Measurements from ENCODE around the gene ABCA4. TPM values are rescaled to one million over a fixed set of nuclear protein-coding genes. Genes with fewer than 3 reads are reported as not detected.

The ABCA4 gene
- total RNA-seq, 1 experiment from 2014 or later = 1.5 TPM

GRCh38 chr1:93959413-93959812, 161.5 kb downstream of the ABCA4 start:
- Histone ChIP-seq H3K4me3 (ENCODE audit: low read depth in 2 of 2, low read length in 2 of 2) (no peak overlapping the region), H3K36me3 (ENCODE audit: control insufficient read depth, insufficient read depth, low read length) (no peaks in the 10 kb centered on the region), H3K27ac (ENCODE audit: low read length) (no peak overlapping the region), H3K27me3 (ENCODE audit: control insufficient read depth, insufficient read depth, low read length) (no peaks in the 10 kb centered on the region; the same call in 1 of the 2 replicates), H3K4me1 (ENCODE audit: control insufficient read depth, insufficient read depth, low read length) (no peaks in the 10 kb centered on the region), H3K9me3 (ENCODE audit: control insufficient read depth, insufficient read depth, low read depth, low read length) (no peaks in the 10 kb centered on the region)
- in situ Hi-C loops (cut with HindIII; ENCODE audit: low pct_unique_long_range_greater_than_20kb, low sequenced_read_pairs) = no loop called here
- ATAC-seq (no peak), DNase-seq (ENCODE audit: low read depth, low spot score) (no peak)
- intact Hi-C loops (cut with micrococcal nuclease; ENCODE audit: unreplicated experiment) = no loop called here
- BruUV-seq (replicated peaks) = no TSS peak
- ChIA-PET POLR2A (no interaction called here), CTCF (no interaction called here)
- no peak for TF ChIP-seq REST (IDR thresholded peaks at IDR 0.05; ENCODE audit: insufficient read depth in 1 of 2, low read depth in 2 of 2, low read length in 1 of 2)
- TF ChIP-seq POLR2AphosphoS5 (IDR thresholded peaks at IDR 0.05; ENCODE audit: low read depth, low read length) = no peak
- TF ChIP-seq TCF7L2 (IDR thresholded peaks at IDR 0.05; ENCODE audit: low read depth, low read length) = no peak
- TF ChIP-seq, protein P1, sequence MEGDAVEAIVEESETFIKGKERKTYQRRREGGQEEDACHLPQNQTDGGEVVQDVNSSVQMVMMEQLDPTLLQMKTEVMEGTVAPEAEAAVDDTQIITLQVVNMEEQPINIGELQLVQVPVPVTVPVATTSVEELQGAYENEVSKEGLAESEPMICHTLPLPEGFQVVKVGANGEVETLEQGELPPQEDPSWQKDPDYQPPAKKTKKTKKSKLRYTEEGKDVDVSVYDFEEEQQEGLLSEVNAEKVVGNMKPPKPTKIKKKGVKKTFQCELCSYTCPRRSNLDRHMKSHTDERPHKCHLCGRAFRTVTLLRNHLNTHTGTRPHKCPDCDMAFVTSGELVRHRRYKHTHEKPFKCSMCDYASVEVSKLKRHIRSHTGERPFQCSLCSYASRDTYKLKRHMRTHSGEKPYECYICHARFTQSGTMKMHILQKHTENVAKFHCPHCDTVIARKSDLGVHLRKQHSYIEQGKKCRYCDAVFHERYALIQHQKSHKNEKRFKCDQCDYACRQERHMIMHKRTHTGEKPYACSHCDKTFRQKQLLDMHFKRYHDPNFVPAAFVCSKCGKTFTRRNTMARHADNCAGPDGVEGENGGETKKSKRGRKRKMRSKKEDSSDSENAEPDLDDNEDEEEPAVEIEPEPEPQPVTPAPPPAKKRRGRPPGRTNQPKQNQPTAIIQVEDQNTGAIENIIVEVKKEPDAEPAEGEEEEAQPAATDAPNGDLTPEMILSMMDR (IDR thresholded peaks at IDR 0.05) = no peak
- no peak for TF ChIP-seq SIN3A (IDR thresholded peaks at IDR 0.05; ENCODE audit: borderline replicate concordance, insufficient read depth, low read depth, low read length)

GRCh38 chr1:93958726-93959100, 162.2 kb downstream of the ABCA4 start:
- H3K9me3 ChIP-seq (ENCODE audit: control insufficient read depth, insufficient read depth, low read depth, low read length) = no peaks in the 10 kb centered on the region
- H3K36me3 ChIP-seq (ENCODE audit: control insufficient read depth, insufficient read depth, low read length) = no peaks in the 10 kb centered on the region
- TF ChIP-seq REST (IDR thresholded peaks at IDR 0.05; ENCODE audit: insufficient read depth in 1 of 2, low read depth in 2 of 2, low read length in 1 of 2) = no peak
- TF ChIP-seq, protein P1 (IDR thresholded peaks at IDR 0.05) = no peak
- no peak for TF ChIP-seq TCF7L2 (IDR thresholded peaks at IDR 0.05; ENCODE audit: low read depth, low read length)
- no peak for TF ChIP-seq SIN3A (IDR thresholded peaks at IDR 0.05; ENCODE audit: borderline replicate concordance, insufficient read depth, low read depth, low read length)
- no peak for TF ChIP-seq POLR2AphosphoS5 (IDR thresholded peaks at IDR 0.05; ENCODE audit: low read depth, low read length)
- H3K27ac ChIP-seq (ENCODE audit: low read length) = no peak overlapping the region
- no peaks in the 10 kb centered on the region; the same call in 1 of the 2 replicates for H3K27me3 ChIP-seq (ENCODE audit: control insufficient read depth, insufficient read depth, low read length)
- ATAC-seq (no peak), DNase-seq (ENCODE audit: low read depth, low spot score) (no peak)
- intact Hi-C loops (cut with micrococcal nuclease; ENCODE audit: unreplicated experiment) = no loop called here
- H3K4me1 ChIP-seq (ENCODE audit: control insufficient read depth, insufficient read depth, low read length) = no peaks in the 10 kb centered on the region
- no TSS peak for BruUV-seq (replicated peaks)
- in situ Hi-C loops (cut with HindIII; ENCODE audit: low pct_unique_long_range_greater_than_20kb, low sequenced_read_pairs) = no loop called here
- ChIA-PET CTCF (no interaction called here), POLR2A (no interaction called here)
- no peak overlapping the region for H3K4me3 ChIP-seq (ENCODE audit: low read depth in 2 of 2, low read length in 2 of 2)

Measured in Panc1 (cell line).